Pulmonary artery endothelial cell (primary cell): ENCODE results near the gene SLC35D1. TPM values are rescaled to one million over a fixed set of nuclear protein-coding genes. Genes with fewer than 3 reads are reported as not detected.

ENCODE experiments used
- DNase-seq: peaks from one replicate; pipeline ENCODE4 v3.0.0-alpha.2; 2011; ENCODE audit warnings: low read depth, low spot score
- total RNA-seq: library from RNA; depleted of rRNA; stranded (reverse); fragments of >200 nt; gene quantifications from 2 replicates; pipeline ENCODE4 v1.2.3, GENCODE V29; 2014

SLC35D1 gene
- total RNA-seq, 1 donor from 2014 or later = 4.2 TPM

GRCh38 chr1:67044631-67045270 is 9.2 kb downstream of the SLC35D1 start:
- DNase-seq = no peak

DNA sequence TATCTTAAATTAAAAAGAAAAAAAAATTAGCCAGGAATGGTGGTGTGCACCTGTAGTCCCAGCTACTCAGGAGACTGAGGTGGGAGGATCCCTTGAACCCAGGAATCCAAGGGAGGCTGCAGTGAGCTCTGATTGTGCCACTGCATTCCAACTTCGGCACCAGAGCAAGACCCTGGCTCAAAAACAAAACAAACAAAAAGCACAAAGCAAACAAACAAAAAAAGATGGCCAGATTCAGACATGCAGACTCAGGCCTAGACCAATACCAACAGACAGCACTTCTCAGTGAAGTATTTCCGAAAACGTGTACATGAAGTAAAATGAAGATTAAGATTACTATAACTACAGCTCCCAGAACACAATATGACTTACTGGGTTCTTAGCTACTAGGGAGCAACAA is 10.6 kb downstream of the SLC35D1 start:
- no peak for DNase-seq

DNA sequence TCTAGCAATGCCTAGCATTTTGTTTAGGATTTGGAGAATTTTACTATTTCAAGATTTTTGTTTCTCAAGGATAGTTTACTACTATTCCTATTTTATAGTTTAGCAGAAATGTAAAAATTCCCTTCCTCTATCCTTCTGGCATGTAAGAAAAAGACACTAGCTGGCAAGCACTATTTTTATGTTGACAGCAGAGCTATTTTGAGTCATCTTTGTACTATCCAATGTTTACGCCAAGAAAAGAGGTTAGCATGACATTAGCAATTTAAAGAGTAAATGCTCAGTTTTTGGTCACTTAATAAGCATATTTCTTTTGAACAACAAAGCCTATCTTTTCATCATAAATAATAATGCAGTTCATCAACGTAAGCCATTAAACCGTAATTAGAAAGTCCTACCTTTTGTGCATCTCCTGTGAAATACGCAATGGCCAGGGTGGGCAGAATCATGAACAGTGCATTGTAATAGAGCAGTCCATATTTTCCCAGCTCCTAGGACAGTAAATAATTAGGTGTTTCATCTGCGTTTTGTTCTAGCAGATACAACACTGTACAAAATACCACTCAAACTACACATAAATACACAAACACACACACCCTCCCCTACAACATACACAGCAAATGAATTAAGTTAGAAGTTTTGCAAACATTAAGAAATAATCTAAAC is 12.0 kb downstream of the SLC35D1 start:
- no peak for DNase-seq

- DNase-seq = no peak
Measured at GRCh38 chr1:67040405-67040804, 13.5 kb downstream of the SLC35D1 start.

DNA sequence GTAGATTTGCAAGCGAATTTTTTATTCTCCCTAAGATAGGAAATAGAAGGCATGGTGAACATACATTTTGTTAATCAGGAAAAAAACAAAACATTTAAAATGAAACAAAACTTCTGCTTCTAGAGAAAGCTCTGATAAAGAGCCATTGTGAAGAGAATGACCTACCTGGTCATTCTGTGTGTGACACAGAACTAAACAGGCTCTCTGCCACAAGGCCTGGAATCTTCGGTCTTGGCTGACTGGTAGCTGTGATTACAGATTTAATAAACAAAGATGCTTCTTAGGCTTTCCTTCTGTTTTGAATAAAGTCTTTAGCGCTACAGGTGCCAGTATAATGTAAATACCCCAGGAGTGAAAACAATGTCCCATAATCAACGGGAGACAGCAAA is 22.1 kb downstream of the SLC35D1 start:
- no peak for DNase-seq

- DNase-seq = no peak
Measured at GRCh38 chr1:67031121-67031858, 22.7 kb downstream of the SLC35D1 start.

- no peak for DNase-seq
Measured at GRCh38 chr1:67029472-67029871, 24.5 kb downstream of the SLC35D1 start.

DNA sequence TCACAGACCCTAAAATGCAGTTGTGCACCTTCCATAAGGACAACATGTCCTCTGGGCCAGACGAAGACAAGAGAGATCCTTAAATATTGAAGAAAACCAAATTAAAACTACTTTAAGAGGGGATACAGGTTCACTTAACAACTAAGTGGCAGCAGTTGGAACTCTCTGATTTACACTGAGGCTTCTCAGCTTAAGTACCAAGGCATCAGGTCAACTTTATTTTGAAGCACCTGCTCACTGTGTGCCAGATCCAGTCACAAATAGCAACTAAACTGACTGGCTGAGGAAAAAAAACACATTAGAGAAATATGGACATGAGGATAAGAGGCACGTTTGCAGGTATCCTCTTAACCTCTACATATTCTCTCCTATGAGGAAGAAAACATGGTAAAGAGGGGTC is 33.2 kb downstream of the SLC35D1 start:
- DNase-seq = no peak

DNA sequence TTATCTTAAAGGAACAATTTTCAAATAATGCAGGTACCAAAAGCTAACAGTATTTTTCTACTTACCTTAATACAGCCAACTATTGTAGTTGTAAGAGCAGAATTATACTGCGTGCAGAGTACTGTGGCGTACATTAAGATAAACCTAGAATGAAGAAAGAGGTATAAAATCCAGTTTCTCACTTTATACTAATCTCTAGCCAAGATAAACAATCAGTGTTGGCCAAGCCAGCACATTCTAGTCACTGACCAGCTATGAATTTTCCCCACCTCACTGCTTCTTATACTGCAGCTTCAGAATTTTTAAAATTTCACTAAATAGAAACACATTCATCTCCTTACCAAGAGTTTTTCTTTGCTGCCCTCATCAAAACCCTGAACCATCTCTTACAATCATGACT is 33.6 kb downstream of the SLC35D1 start:
- DNase-seq = no peak

DNA sequence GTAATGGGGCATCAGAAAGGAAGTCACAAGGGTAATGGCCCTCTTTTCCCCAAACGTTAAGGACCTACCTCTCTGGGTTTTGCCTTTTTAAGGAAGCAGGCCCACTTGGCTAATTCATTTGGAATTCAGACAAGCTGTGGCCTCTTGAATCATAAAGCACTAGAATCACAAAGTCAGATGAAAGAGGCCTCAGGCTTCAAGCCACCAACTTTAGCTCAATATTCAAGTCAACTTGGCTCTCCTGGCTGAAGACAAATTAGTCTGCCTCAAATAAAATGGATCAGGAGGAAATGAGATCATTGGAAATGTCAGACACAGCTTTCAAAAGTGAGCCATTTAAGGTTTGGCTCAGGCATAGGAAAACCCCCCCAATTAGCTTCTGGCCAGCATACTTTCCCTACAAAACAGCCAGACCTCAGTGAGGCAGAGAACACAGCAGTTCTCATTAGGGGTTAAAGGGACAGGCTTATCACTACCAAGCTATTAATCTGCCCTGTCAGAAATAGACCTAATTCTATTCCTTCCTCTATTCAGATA is 34.3 kb downstream of the SLC35D1 start:
- DNase-seq = peak; percentile 58

GRCh38 chr1:67019121-67019520 is 34.8 kb downstream of the SLC35D1 start:
- DNase-seq = no peak

- no peak for DNase-seq
Measured at GRCh38 chr1:67018574-67018973, 35.4 kb downstream of the SLC35D1 start.

DNA sequence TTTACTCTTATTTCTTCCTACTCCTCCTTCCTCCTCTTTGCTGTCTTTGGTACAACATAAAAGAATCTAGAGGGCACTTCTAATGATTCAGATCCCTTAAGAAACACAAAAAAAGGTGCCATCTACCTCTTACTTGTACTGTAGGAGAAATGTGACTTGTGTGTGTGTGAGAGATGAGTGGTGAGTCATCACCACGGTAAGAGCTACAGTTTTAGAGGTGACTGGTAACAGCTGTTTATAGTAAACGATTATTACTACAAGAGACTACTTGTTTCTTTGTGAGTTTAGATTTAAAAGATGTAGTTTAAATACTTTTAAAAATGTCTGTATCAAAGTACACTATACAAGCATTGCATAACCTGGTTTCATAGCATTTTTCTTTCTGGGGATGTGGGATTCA is 40.4 kb downstream of the SLC35D1 start:
- DNase-seq = no peak

GRCh38 chr1:67009792-67010191 is 44.2 kb downstream of the SLC35D1 start:
- DNase-seq = no peak

DNA sequence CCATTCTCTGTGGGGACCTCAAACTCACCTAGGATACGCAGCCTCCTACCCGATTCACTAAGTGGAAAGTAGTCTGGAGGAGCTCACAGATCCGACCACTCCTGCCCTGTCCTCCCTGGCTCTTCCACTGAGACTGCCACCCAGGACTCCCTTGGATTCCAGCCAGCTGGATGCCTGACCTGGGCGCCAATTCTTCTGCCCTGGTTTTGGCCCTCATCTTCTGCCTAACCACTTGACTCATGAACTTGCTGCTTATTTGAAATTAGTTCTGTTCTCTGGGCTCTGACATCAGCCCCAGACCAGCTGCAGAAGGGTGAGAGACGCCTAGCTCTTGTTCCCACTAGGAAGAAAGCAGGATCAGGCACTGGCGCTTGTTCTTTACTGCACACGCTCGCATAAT is 48.9 kb downstream of the SLC35D1 start:
- DNase-seq = no peak

DNA sequence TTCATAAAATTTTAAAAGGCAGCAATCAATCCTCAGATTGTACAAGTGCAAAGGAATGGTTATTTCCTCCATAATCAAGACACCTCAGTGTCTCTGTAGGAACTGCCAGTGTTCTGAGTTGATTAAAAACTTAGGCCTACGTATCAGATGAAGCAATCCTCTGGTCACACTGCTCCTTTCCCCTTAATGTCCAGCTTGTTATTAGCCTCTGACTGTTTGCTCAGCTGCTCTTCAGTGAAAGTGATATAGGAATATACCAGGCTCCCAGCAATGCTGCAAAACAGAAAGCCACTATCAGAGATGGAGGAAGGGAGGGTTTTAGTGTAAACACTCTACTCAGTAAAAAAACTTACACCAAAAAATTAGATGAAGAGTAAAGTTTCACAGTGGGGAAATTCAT is 49.8 kb downstream of the SLC35D1 start:
- no peak for DNase-seq

DNA sequence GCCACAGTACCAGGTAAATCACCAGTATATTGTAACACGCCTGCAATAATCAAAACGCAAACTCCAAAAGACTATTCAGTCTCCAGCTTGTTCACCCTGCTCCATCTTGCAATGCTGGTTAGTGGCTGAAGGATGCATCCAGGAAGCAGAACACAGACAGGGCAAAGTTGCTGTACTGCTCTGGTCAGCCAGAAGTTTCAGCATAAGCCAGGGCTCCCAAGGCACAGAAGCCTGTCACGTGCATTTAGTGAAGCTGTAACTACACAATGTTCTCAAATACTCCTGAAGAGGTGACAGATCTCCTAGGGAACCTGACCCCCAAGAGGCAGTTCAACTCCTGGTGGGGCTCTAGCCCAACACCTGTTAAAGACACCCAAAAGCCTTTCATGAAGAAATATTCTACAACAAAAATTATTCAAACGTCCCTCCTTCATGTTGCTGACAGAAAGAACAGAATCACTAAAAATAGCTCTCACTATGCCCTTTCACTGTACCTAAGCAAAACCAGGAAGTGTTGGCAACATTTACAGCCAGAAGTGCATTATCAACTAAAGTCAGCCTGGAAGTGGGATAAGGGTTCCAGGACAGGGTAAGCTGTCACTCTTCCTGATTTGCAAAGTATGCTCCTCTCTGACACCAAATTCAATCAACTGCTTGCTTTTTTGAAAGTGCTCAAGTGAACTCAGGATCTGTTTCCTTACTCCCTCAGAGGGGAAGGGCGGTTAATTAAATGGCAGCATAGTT is 52.1 kb downstream of the SLC35D1 start:
- DNase-seq = no peak

- no peak for DNase-seq
Measured at GRCh38 chr1:66999640-67000400, 54.1 kb downstream of the SLC35D1 start.

DNA sequence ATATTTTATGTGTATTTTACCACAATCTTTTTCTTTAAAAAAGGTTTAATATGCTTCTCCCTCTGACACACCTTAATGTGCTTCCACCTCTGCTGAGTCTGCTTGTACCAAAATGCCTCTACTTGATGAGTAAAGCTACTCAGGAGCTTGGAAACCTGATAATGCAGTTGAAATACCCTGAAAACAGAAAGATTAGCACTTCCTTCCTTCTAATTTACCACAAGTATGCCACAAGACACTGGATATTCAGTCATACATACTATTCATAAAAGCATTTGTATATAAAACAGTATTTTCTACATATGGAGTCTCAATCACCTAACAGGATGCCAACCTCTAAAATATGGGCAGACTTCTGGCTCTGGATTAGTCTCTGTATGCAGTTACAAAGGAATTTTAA is 55.0 kb downstream of the SLC35D1 start:
- DNase-seq = no peak

DNA sequence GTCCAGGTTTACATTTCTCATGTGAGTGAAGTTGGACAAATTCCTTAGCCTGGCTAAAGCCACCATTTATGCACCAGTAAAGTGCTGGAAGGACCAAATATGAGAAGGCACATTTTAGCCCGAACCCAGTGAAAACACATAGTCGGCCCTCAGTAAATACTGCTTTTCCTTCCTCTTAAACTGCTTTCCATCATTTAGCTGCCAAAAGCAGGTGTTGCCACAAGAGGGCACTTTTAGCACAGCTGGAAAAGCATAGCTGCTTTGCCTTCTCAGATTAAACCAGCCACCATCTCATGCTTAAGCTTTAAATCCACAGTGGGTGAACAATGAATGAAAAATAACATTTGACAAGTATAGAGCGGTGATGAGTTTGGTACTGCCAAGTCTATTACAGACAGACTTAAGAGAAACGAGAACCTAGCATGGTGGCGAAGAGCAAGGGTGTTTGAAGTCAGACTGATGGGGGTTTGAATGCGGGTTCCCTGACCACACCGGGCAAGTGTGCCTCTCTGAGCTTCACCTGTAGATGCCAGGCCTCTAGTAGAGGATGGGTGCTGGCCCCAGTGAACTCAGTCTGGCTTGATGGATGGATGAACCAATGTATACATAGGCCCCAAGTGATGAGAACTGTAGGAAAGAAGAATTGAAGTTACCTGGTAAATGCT is 57.8 kb downstream of the SLC35D1 start:
- peak; percentile 30 for DNase-seq
